IPS-11a (cell line): ENCODE measurements around the gene PODXL.

Source experiments
- H3K4me3 ChIP-seq: one replicate; pipeline ENCODE4 v1.5.1; 2013; ENCODE audit warnings: low read depth, low read length, control low read depth

Gene PODXL

DNA sequence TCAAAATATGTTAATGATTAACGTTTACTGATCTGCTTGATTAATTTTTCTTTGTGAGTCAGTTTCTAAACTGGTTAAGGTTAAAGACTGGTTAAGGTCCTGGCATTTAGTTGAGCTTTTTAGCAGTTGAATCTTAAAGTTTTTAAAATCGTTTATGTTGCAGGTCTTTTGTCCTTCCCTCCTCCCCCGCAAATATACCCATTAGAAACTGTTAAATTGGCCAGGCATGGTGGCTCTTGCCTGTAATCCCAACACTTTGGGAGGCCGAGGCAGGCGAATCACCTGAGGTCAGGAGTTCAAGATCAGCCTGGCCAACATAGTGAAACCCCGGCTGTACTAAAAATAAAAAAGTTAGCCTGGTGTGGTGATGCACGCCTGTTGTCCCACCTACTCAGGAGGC lies 100.9 kb downstream of the PODXL start:
- no peak overlapping the region for H3K4me3 ChIP-seq

DNA sequence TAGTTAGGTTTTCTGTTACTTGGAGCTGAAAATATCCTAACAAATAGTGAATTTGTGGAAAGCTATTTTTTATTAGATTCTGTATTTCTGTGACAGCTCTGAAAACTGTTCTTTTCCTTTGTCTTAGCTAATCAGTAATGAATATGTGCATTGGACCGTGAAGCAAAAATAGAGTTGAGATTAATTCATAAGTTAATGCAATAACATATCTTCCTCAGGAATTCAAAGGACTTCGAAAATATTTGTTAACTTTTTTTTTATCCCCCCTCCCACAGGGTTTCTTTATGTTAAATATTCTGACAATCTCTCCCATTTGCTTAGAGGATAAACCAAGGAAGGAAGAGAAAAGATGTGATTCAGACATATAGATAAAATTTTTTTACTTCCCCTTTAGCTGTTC lies 101.4 kb downstream of the PODXL start:
- no peak overlapping the region for H3K4me3 ChIP-seq

- no peak overlapping the region for H3K4me3 ChIP-seq
Observed at GRCh38 chr7:131454498-131454897, 101.9 kb downstream of the PODXL start.
